ENCODE measurements around the gene ESR2.

ESR2 gene

GRCh38 chr14:64260418-64260817 lies 33.8 kb downstream of the ESR2 start:
- DNase-seq, result no peak

GRCh38 chr14:64255756-64256155 lies 38.4 kb downstream of the ESR2 start:
- no peak for DNase-seq

DNA sequence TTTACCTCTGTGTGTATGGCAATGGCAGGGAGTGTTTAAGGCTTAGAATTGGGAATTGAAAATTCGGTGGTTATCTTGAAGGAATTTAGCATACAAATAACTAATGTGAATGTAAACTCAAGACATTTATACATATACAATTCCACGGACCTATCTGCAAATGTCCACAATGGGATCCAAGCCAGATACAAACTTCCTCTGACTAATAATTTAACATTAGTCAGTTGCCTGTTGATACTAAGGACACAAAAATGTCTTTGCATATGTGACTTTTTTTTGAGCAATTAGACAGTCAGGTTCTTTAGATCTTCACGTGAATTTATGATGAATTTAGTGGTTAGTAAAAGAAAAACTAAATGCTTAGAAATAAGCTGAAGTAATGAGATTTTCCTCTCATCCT lies 40.5 kb downstream of the ESR2 start:
- DNase-seq, result no peak

DNA sequence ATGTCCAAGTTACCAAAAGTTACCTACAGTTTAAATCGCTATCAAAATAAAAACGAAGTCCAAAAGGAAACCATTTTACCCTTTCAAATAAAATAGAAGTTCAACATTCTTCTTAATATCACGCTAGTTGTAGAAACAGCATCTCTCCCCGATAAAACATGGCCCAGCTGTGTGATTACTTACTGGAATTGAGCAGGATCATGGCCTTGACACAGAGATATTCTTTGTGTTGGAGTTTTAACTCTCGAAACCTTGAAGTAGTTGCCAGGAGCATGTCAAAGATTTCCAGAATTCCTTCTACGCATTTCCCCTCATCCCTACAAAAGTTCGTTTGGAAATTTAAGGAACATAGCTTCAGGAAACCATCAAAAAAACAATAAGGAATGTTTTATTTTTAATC lies 44.8 kb downstream of the ESR2 start:
- no peak for DNase-seq

GRCh38 chr14:64248689-64249088 lies 45.5 kb downstream of the ESR2 start:
- no peak for DNase-seq

GRCh38 chr14:64247195-64247594 lies 47.0 kb downstream of the ESR2 start:
- no peak for DNase-seq

- no peak for DNase-seq
Measured at GRCh38 chr14:64246688-64247087, 47.5 kb downstream of the ESR2 start.

DNA sequence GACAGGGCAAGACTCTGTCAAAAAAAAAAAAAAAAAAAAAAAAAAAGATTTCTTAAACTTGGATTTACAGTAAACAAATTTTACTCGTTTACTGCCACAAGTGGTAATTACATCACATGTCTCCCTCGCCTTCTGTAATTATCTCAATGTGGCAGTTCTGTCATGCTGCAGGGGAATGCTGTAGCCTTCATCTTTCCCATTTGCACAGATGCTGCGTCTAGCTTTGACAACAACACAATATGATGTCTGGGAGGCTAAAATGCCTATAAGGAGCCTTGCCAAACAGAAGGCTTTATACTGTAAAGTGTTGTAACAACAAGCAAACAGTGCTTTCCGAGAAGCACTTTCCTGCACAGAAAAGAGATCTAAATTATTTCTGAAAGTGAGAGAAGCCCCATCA lies 48.7 kb downstream of the ESR2 start:
- no peak for DNase-seq

DNA sequence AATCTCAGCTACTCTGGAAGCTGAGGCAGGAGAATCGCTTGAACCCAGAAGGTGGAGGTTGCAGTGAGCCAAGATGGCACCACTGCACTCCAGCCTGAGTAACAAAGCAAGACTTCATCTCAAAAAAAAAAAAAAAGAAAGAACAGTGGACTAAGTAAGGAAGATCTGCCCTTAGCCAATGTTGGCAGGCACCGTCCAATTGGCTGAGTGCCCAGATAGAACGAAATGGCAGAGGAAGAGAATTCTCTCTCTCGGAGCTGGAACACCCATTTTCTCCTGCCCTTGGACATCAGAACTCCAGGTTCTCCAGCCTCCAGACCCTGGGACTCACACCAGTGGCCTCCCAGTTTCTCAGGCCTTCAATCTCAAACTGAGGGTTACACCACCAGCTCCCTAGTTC lies 49.9 kb downstream of the ESR2 start:
- no peak for DNase-seq

DNA sequence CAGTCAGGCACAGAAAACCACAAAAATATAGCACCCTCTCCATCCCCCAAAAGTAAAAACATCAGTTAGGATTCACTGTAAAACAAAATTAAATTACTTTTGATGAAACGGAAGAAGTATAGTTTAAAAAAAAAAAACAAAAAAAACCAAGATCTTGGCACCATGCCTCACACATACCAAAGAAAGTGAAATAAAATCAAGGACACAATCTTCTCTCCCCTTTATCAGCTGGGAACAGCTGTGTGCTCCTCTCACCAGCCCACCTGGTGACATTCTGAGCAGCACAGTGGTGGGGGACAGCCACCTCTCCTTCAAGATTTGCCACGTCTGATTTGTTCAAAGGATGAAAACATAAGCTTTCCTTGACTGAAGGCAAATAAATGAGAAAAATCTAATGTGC lies 55.5 kb downstream of the ESR2 start:
- DNase-seq, result no peak

DNA sequence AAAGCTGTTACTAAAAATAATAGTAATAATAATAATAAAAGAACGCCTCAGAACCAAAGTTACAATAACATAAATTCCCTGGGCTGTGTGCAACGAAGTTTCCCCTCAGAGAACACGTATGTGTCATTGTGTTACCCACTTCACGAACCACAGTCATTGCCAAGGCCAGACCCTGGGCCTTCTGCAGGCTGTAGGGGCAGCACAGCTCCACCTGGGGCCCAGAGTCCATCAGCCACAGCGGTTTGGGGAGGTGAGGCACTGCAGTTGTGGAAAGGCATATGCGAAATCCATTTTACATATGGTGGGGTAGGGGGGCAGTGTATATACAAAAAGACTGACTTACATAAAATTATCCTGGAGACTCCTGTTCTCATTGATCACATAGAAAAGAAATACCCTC lies 56.1 kb downstream of the ESR2 start:
- DNase-seq, result no peak

DNA sequence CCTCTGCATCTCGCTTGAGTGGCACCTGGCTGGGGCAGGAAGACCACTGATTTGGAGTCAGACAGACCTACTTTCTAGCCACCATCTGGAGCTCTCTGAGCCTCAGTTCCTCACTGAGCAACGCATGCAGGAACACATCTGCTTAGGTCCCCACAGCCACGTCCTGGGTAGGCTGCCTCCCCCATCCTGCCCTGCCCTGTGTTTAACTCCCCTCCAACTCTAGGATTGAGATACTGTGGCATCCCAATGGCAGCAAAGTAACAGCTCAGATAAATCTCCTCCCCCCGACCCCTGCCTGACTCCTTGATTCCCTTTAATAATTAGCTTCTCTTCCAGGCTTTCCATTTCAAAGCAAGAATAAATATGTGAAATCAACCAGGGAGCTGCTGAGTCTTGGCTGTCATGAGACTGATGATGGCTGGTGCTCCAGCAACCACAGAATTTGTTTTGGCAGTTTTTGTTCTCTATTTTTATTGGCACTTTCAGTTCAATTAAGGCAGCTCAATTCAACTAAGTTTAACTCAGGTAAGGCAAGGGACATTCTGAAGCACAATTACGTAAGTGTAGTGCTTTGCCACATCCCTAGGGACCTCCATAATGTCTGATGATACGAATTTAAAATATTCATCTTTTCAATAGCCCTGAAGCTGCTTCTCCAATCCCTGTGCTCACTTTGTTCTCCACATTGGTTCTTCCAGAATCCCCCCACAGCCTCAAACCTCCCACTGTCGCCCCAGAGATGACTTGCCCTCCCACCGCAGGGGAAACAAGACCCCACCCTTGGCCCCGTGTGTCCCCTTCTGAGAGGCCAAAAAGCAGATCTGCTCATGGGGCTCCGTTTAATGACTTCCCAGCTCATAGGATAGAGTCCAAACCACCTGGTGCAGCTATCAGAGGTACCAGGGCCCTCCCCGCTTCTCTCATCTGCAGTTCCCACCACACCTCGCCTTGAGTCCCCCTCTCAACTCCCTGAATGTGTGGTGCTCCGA lies 58.2 kb downstream of the ESR2 start:
- no peak for DNase-seq

- DNase-seq, result no peak
Measured at GRCh38 chr14:64234877-64235651, 59.1 kb downstream of the ESR2 start.

DNA sequence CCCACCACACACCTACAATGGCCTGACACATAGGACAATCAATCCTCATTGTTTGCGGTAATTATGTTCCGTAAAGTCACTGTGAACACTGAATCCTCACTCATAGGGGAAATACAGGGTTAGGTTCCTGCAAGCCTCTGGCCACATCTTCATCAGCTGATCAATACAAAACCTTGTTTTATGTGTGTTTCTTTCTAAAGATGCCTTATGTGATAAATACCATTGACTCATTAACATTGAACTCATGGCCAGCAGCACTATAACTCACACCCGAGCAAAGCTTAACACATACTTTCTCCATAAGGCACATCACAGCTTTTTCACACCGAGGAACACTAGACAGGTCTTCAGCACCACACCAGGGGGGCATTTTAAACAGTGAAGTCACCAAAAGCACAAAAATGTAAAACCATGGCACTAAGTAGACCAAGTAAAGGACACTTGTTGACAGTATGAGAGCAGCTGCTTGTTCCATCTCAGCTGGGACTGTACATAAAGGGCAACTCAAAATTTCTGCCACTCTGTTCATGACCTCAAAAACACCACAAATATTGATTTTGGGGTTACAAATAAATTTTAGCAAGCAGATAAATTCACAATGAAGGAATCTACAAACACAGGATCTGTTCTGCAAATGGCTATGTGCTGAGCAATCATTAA lies 60.5 kb downstream of the ESR2 start:
- DNase-seq, result no peak

DNA sequence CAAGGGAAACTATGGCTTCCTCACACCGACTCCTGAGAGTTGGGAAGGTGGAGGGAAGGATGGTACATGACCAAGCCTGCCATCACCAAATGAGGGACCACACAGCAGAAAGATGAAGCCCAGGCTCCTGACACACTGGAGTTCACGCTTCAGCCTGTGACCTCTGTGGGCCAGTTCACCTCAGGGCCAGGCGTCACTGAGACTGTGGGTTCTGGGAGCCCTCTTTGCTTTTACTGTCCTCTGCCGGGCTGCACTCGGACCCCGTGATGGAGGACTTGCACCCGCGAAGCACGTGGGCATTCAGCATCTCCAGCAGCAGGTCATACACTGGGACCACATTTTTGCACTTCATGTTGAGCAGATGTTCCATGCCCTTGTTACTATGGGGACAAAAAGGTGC lies 61.2 kb downstream of the ESR2 start:
- no peak for DNase-seq

- no peak for DNase-seq
Measured at GRCh38 chr14:64232095-64232838, 61.9 kb downstream of the ESR2 start.

DNA sequence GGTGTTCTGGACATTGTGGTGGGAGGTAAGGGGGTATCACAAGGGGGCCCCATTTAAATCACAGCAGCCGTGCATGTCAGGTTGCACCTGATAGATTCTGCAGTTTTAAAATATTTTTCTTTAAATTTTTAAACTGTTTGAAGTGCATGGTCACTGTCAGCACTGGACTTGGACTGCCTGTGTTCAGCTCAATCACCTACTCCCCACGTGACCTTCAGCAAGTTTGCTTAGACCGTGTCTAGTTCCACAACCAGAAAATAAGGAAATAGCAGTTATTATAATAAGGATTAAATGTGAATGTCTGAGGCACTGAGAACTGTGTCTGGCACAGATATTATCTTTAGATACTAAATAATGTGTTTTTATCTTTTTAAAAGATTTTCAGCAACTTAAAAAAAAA lies 64.7 kb downstream of the ESR2 start:
- DNase-seq, result no peak

GRCh38 chr14:64227856-64228255 lies 66.3 kb downstream of the ESR2 start:
- DNase-seq, result no peak

- DNase-seq, result no peak
Measured at GRCh38 chr14:64225151-64225757, 68.9 kb downstream of the ESR2 start.

GRCh38 chr14:64221391-64222003 lies 72.7 kb downstream of the ESR2 start:
- DNase-seq, result no peak

- DNase-seq, result no peak
Measured at GRCh38 chr14:64220466-64220865, 73.7 kb downstream of the ESR2 start.

GRCh38 chr14:64220056-64220455 lies 74.1 kb downstream of the ESR2 start:
- no peak for DNase-seq

All from NK-92 treated with Interleukin-12 subunit alpha and Interleukin-12 subunit beta, amount 100 ng/mL, for 24 hours (cell line).